Activated naive CD4-positive, alpha-beta T cell treated with Interleukin-2 at 50 U/mL for 16 hours (primary cell): Measurements from ENCODE around the gene ASTN2.
"Not testable (repeated sequence)": the region's sequence is repeated elsewhere in the genome, so short reads cannot be mapped to it uniquely, and the experiment has no call there.

Experiments
- DNase-seq: peaks from one replicate; pipeline ENCODE4 v3.0.0-alpha.2; 2020

ASTN2 gene

GRCh38 chr9:116899337-116900006 lies 515.4 kb downstream of the ASTN2 start:
- no peak for DNase-seq

DNA sequence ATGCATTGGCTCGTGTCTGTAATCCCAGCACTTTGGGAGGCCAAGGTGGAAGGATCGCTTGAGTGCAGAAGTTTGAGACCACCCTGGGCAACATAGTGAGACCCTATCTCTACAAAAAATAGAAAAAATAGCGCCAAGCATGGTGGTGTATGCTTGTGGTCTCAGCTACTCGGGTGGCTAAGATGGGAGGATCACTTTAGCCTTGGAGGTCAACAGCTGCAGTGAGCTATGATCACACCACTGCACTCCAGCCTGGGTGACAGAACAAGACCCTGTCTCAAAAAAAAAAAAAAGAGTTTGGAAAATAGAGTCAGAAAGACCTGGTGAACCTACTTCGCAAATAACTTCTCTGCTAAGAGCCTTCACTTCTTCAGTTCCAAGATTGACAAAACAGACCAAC lies 516.7 kb downstream of the ASTN2 start:
- DNase-seq = not testable (repeated sequence)

DNA sequence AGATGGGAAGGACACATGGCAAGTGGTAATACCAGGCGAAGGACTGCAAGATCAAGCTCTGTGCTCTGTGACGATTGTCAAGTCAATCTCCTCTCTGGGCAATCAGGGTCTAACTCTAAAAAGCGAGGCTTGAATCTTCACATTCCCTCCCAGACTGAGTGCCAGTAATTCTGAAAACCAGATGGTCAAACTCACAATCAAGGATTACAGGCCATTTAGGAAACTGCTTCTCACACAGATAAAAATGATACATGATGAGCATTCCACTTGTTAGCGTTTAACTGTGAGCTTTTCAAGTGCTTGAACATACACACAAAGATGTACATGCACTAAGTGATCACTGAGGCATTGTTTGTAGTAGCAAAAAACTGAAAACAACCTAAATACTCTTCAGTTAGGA lies 517.7 kb downstream of the ASTN2 start:
- no peak for DNase-seq

- DNase-seq = no peak
Observed at GRCh38 chr9:116895961-116896360, 518.9 kb downstream of the ASTN2 start.

GRCh38 chr9:116891424-116891823 lies 523.4 kb downstream of the ASTN2 start:
- DNase-seq = no peak

GRCh38 chr9:116888476-116888875 lies 526.4 kb downstream of the ASTN2 start:
- DNase-seq = not testable (repeated sequence)

GRCh38 chr9:116888066-116888465 lies 526.8 kb downstream of the ASTN2 start:
- no peak for DNase-seq

GRCh38 chr9:116883676-116884075 lies 531.2 kb downstream of the ASTN2 start:
- DNase-seq = no peak

GRCh38 chr9:116877072-116877471 lies 537.8 kb downstream of the ASTN2 start:
- DNase-seq = no peak

DNA sequence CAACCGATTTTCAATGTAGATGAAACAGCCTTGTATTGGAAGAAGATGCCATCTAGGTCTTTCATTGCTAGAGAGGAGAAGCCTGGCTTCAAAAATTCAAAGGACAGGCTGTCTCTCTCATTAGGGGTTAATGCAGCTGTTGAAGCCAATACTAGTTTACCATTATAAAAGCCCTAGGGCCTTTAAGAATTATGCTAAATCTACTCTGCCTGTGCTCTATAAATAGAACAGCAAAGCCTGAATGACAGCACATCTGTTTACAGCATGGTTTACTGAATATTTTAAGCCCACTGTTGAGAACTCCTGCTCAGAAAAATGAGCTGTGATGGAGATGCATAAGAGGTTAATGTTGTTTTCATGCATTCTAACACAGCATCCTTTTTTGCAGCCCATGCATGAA lies 539.3 kb downstream of the ASTN2 start:
- no peak for DNase-seq

GRCh38 chr9:116873937-116874914 lies 540.6 kb downstream of the ASTN2 start:
- DNase-seq = no peak

GRCh38 chr9:116873491-116873890 lies 541.4 kb downstream of the ASTN2 start:
- no peak for DNase-seq

DNA sequence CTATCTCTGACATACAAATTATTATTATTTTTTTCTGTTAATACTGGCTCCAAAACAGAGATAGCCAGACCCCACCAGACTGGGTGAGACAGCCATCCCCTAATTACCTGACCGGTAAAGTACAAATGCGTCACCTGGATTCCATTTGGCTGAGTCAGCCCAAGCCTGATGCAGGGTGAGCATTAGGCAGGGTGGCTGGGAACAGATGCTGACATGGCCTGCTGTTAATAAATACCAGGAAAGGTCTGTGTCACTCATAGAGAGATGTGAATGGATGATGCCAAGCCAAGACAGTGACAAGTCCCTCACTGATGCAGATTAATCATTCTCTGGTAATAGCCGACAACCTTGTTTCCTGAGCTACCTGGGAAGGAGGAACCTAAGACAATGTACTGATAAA lies 544.3 kb downstream of the ASTN2 start:
- DNase-seq = no peak

DNA sequence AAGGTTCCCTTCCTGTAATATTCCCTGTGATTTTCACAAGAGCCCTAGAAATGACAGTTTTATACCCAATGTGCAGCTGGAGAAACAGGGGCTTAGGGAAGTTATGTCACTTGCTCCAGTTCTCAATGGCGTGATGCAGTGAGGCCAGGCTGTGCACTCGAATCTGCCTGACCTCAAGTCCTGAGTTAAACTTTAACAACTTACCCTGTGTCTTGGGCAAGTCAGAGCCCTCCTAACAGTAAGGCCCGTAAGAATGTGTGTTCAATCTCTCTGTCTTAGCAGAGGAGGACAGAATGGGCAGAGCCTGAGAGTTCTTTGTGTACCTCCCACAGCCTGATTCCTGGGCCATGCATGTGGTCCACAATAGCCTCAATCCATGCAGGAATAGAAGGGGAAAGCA lies 546.7 kb downstream of the ASTN2 start:
- DNase-seq = no peak

DNA sequence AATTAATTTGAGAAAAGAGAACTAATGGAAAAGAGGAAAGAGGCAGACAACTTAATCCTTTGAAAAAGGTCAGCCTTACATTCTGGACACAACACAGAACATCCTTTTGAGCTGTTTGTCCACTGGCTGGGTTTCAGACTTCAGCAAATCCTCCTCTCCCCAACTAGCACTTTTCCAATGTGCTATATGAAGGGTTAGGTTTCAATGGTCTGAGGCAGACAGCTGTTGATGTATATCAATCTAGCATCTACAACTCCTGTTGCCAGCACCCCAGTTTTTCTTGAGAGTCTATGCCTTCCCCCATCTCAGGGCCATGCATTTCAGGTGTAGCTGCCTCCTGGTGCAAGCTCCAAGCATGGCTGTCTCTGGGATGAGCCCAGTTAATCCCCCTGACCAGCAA lies 553.5 kb downstream of the ASTN2 start:
- no peak for DNase-seq

DNA sequence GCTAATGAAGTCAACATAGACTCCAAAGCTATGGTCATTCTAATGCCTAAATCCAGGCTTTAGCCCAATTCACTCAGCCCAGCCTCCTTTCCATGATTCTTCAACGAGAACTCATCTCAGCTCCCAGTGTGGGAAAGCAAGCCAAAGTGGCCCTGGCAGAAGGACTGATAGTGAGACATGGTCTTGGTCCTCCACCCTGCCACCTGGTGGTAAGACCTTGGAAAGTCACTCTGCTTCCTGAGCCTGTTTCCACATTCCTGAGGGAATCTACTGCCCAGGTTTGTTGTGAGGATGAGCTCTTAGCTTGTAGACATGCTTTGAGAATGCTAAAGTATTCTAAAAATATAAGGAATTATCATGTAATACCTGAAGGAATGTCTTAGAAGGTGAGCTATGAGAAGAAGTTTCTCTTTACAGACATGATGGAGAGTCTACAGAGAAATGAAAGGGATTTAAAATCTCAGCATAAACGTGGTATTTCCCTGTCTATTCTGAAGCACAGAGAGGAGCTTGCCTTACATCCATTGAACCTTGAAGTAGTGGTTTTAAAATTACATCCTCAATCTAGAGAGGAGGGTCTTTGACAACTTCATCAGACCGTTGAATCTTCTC lies 554.2 kb downstream of the ASTN2 start:
- peak; percentile 3 for DNase-seq

DNA sequence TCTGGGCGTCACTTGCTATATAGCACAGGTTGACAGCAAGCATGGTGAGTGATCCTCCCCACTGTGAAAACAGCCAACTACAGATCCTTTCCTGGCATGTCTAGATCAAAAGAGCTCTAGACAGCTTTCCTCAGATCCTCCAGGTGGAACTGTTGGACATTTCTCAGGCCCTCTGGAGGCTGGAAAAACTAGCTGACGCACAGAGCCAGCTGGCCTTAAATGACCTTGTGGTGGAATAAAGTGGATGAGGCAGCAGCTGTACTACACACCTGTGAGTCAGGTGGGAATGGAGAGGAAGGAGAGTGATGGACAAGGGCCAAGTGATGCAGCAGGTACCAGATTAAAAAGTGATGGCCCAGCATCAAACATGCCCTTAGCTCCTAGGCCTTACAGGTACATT lies 555.1 kb downstream of the ASTN2 start:
- no peak for DNase-seq

DNA sequence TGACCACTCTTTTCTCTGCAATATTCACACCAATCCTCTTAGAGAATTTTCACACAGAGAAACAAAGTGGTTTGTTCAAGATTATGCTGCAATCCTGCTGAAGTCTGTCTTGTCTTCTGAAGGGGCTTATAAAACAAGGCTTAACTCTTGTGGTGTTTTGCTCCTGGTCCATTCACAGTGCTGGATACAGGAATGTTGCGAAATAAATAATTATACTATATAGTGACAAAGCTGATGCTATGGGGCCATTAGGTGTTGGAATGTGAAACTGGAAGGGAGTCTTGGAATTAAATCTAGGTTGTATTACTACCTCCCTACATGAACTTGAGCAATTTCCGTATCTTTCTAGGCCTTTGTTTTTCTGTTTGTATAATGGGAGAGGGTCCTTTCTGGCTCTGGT lies 557.5 kb downstream of the ASTN2 start:
- no peak for DNase-seq

- DNase-seq = no peak
Observed at GRCh38 chr9:116855881-116856662, 558.8 kb downstream of the ASTN2 start.

GRCh38 chr9:116849721-116850120 lies 565.1 kb downstream of the ASTN2 start:
- DNase-seq = no peak

- DNase-seq = no peak
Observed at GRCh38 chr9:116844621-116845020, 570.2 kb downstream of the ASTN2 start.

DNA sequence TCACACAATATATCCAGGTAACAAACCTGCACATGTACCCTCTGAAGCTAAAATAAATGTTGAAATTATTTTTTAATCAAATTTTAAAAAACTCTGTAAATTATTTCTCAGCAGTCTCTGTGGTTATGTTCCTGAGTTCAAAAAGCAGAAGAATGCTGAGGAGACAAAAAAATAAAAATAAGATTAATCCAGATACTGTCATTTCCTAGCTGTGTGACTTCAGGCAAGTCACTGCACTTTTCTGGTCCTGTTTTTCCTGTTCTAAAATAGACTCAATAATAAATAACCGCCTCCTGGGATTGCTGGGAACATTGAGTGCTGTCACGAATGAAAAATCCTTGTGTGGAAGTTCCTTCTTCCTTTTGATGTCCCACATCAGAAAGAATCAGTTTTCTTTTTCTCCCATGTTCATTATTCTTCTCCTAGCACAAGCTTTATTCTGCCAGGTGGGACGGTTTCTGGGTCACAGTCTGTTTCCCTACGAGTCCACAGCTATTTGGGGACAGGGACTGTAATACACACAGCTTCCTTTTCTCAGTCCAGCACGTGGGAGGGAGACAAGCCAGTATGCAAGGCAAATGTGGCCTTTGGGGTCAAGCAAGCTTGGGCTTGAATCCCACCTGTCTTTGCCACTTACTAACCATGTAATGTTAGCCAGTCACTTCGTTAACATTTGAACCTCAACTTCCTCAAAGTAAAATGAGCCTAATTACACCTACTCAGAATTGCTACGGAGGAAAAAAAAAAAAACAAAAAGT lies 570.8 kb downstream of the ASTN2 start:
- no peak for DNase-seq
